Measurements from ENCODE around the gene RENBP.

Gene RENBP

GRCh38 chrX:153887385-153887784 is 57.1 kb downstream of the RENBP start:
- Histone ChIP-seq H3K9me3 (ENCODE audit: control insufficient read depth, insufficient read depth, low read length) (no peaks in the 10 kb centered on the region), H3K36me3 (ENCODE audit: control insufficient read depth, insufficient read depth, low read length) (no peaks in the 10 kb centered on the region), H3K4me1 (ENCODE audit: control insufficient read depth, insufficient read depth, low read length) (peaks cover 2% of the 10 kb centered on the region), H3K4me3 (ENCODE audit: low read depth, low read length) (no peak overlapping the region), H3K9ac (ENCODE audit: low read depth, low read length) (no peak overlapping the region), H3K27me3 (ENCODE audit: control insufficient read depth, insufficient read depth, low read length) (peaks cover 7% of the 10 kb centered on the region)

- H3K27me3 ChIP-seq (ENCODE audit: control insufficient read depth, insufficient read depth, low read length): peaks cover 7% of the 10 kb centered on the region
Measured at GRCh38 chrX:153886915-153887314, 57.5 kb downstream of the RENBP start.

GRCh38 chrX:153885968-153886903 is 58.2 kb downstream of the RENBP start, which contains the start of gene L1CAM:
Gene L1CAM (minus strand): TSS chrX:153886173. CDS start chrX:153875836, 10,337 bp downstream.
- peaks cover 2% of the 10 kb centered on the region for H3K4me1 ChIP-seq (ENCODE audit: control insufficient read depth, insufficient read depth, low read length)
- peaks cover 7% of the 10 kb centered on the region for H3K27me3 ChIP-seq (ENCODE audit: control insufficient read depth, insufficient read depth, low read length)
- no peak within 1 kb of the TSS for H3K9ac ChIP-seq (ENCODE audit: low read depth, low read length)
- no peaks in the 10 kb centered on the region for H3K36me3 ChIP-seq (ENCODE audit: control insufficient read depth, insufficient read depth, low read length)
- no peaks in the 10 kb centered on the region for H3K9me3 ChIP-seq (ENCODE audit: control insufficient read depth, insufficient read depth, low read length)
- peak within 1 kb of the TSS; percentile 46 for H3K4me3 ChIP-seq (ENCODE audit: low read depth, low read length)

More at GRCh38 chrX:153886915-153887314, 57.5 kb downstream of the RENBP start:
- H3K9me3 ChIP-seq (ENCODE audit: control insufficient read depth, insufficient read depth, low read length): no peaks in the 10 kb centered on the region
- H3K36me3 ChIP-seq (ENCODE audit: control insufficient read depth, insufficient read depth, low read length): no peaks in the 10 kb centered on the region
- no peak overlapping the region for H3K9ac ChIP-seq (ENCODE audit: low read depth, low read length)
- peaks cover 2% of the 10 kb centered on the region for H3K4me1 ChIP-seq (ENCODE audit: control insufficient read depth, insufficient read depth, low read length)
- peak overlapping the region; percentile 39 for H3K4me3 ChIP-seq (ENCODE audit: low read depth, low read length)
